ENCODE results near the gene SIAE. TPM values are rescaled to one million over a fixed set of nuclear protein-coding genes. Genes with fewer than 3 reads are reported as not detected.

Gene SIAE
- total and polyA plus RNA-seq, 8 donors: 13.3 to 71.5 (median 16.2) TPM

DNA sequence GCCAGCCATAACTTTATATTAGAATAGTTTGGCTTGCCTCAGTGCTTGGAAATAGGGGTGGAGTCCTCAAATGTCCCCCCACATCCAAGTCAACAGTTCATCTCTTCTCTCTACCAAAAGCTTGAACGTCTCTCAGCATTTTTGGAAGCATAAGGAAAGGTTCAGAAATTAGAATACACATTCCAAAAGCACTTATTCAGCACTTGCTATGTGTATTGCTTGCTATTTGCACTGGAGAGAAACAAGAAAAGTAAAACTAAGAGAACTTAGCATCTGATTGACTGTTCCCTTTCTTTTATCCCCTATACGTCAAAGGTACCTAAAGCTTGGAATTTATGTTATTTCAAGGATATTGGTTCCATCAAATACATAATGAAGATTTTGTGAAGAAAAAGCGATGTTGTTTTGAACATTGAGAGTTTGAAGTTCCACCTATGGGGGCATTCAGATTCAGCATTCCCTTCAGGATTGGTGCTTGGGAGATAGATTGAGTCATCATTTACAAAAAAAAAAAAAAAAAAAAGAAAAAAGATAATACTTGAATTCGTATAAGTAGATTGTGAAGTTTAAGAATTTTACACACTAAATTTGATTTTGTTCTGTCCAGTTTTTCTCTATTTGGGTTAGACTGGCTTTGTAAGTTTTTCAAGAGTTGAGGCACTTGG, 49.5 kb downstream of the SIAE start:
- TF ChIP-seq, protein P1, sequence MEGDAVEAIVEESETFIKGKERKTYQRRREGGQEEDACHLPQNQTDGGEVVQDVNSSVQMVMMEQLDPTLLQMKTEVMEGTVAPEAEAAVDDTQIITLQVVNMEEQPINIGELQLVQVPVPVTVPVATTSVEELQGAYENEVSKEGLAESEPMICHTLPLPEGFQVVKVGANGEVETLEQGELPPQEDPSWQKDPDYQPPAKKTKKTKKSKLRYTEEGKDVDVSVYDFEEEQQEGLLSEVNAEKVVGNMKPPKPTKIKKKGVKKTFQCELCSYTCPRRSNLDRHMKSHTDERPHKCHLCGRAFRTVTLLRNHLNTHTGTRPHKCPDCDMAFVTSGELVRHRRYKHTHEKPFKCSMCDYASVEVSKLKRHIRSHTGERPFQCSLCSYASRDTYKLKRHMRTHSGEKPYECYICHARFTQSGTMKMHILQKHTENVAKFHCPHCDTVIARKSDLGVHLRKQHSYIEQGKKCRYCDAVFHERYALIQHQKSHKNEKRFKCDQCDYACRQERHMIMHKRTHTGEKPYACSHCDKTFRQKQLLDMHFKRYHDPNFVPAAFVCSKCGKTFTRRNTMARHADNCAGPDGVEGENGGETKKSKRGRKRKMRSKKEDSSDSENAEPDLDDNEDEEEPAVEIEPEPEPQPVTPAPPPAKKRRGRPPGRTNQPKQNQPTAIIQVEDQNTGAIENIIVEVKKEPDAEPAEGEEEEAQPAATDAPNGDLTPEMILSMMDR (IDR thresholded peaks at IDR 0.05): no peak
- H3K27me3 ChIP-seq: no peaks in the 10 kb centered on the region
- H3K27ac ChIP-seq: peak overlapping the region in 1 of 2 donors; percentile 96
- ATAC-seq (no peak), DNase-seq (no peak)
- intact Hi-C loops (cut with DNase I): no loop called here
- peaks cover 10 to 32% of the 10 kb centered on the region in 2 donors for H3K4me1 ChIP-seq
- H3K9me3 ChIP-seq: no peaks in the 10 kb centered on the region
- peak overlapping the region in 1 of 2 donors; percentile 83 for H3K4me3 ChIP-seq
- peaks cover 0 to 35% of the 10 kb centered on the region in 2 donors for H3K36me3 ChIP-seq

DNA sequence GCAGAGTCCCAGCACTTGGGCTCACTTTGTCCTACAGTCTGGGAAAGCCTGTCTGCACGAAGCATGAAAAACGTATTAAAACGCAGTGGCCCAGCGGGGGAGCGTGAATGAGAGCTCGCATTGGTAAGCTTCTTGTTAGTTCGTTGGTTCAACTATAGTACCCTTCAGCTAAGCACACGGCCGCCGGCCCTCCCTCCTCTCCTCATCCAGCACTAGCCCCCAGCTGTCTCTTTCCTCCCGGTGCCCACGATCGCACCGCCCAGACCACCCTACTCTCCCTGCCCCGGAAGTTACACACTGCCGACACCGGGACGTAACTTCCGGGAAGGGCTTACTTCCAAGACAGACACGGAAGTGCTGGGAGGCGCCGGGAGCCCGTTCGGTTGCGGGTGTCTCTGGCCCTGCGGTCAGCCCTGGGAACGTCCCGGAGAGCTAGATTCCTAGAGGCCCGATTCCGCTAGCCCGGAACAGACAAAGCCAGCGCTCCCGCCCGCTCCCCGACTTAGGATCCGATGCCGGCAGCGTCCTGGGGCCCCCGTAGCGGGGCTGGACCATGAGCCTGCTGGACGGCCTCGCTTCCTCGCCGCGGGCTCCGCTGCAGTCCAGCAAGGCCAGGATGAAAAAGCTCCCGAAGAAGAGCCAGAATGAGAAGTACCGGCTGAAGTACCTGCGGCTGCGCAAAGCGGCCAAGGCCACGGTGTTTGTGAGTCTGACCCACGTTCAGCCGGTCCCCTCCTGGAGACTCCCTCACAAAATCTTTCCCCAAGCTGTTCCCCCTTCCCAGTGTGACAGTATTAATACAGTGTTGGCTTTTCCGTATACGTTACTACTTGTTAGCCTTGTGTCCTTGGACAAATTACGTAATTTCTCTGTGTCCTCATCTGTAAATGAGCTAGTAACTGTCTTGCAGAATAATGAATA, 50.7 kb downstream of the SIAE start, which contains the start of gene TBRG1:
Gene TBRG1 (plus strand): TSS at position 334 of the 921 bp plus-strand sequence. CDS start 220 bp downstream, at position 554.
- TF ChIP-seq, protein P1 (IDR thresholded peaks at IDR 0.05): no peak

DNA sequence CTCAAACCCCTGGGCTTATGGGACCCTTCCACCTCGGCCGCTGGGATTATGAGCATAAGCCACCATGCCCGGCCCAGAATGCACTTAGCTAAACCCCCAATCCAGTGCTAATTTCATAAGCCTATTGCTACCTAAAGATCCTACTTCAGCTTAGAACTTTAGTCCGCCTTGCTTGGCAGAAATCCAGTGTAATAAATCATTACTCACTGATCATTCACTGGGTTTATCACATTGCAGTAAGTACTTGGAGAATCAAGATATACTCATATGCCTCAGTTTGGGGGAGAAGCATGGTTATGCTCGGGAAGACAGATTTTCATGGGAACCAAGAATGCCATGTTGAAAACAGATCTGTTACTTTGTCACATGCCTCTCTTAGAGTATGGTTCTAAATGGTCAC, 54.7 kb downstream of the SIAE start:
- Histone ChIP-seq H3K9me3 (no peaks in the 10 kb centered on the region), H3K36me3 (no peaks in the 10 kb centered on the region), H3K27me3 (peaks cover 0 to 12% of the 10 kb centered on the region in 2 donors), H3K27ac (no peak overlapping the region), H3K4me1 (peaks cover 4 to 11% of the 10 kb centered on the region in 2 donors), H3K4me3 (no peak overlapping the region)
- TF ChIP-seq, protein P1 (IDR thresholded peaks at IDR 0.05): no peak
- intact Hi-C loops (cut with DNase I): no loop called here
- ATAC-seq: no peak
- DNase-seq: no peak

More for the DNA sequence above, 50.7 kb downstream of the SIAE start, which contains the start of gene TBRG1:
- H3K4me1 ChIP-seq: peaks cover 10 to 32% of the 10 kb centered on the region in 2 donors
- H3K4me3 ChIP-seq: peak within 1 kb of the TSS; percentile 67 to 83
- DNase-seq (peak; percentile 91 to 96 (median 94)), ATAC-seq (peak; percentile 99)
- H3K27me3 ChIP-seq: no peaks in the 10 kb centered on the region
- intact Hi-C loops (cut with DNase I): no loop called here
- peaks cover 0 to 27% of the 10 kb centered on the region in 2 donors for H3K36me3 ChIP-seq
- peak within 1 kb of the TSS; percentile 91 to 96 for H3K27ac ChIP-seq
- H3K9me3 ChIP-seq: no peaks in the 10 kb centered on the region

DNA sequence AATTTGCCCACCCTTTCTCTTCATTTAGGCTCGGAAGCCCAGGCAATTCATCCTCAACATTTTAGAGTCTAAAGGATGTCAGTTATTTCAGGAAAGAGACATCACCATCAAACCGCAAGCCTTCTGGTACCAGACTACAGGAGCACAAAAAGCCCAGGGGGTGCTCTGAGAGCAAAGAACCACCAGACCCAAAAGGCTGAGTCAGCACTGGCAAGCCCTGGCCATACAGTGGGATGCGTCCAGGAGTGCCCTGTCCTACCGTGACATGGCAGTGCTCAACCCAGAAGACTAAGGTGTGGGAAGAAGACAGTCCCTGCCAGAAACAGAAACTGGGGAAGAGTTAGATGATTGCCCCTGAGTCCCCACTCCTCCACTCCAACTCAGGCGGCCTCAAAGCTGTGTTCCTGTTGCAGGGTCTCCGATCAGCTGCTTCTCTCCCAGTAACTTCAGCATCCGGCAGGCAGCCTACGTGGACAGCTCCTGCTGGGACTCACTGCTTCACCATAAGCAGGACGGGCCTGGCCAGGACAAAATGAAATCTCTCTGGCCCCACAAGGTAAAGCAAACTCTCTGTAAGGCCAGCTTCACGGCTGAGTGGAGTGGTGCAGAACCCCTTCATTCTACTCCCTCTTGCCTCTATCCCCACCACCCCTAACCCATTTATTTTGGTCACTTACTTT, 60.8 kb downstream of the SIAE start:
- H3K27ac ChIP-seq: no peak overlapping the region
- no peaks in the 10 kb centered on the region for H3K36me3 ChIP-seq
- H3K4me3 ChIP-seq: no peak overlapping the region
- no peak for ATAC-seq
- TF ChIP-seq, protein P1 (IDR thresholded peaks at IDR 0.05): no peak
- peaks cover 0 to 12% of the 10 kb centered on the region in 2 donors for H3K27me3 ChIP-seq
- H3K9me3 ChIP-seq: no peaks in the 10 kb centered on the region
- H3K4me1 ChIP-seq: no peaks in the 10 kb centered on the region
- DNase-seq: no peak
- intact Hi-C loops (cut with DNase I): no loop called here

Measured in left lung (tissue), 10 donors.